ENCODE data around the gene GLCE. TPM values are rescaled to one million over a fixed set of nuclear protein-coding genes. Genes with fewer than 3 reads are reported as not detected.

GLCE gene
- total RNA-seq, 1 donor from 2014 or later = 23.8 TPM

GRCh38 chr15:69132430-69132829 is 28.0 kb upstream of the GLCE start:
- intact Hi-C loops (cut with DNase I) = no loop called here
- H3K4me3 ChIP-seq = no peak overlapping the region
- DNase-seq = no peak
- H3K4me1 ChIP-seq = peaks cover 29% of the 10 kb centered on the region
- ATAC-seq = no peak
- TF ChIP-seq CTCF (IDR thresholded peaks at IDR 0.05) = no peak
- H3K27ac ChIP-seq = peak overlapping the region; percentile 36
- H3K9me3 ChIP-seq = no peaks in the 10 kb centered on the region
- H3K36me3 ChIP-seq = no peaks in the 10 kb centered on the region
- no peaks in the 10 kb centered on the region for H3K27me3 ChIP-seq

GRCh38 chr15:69132977-69133861 is 27.2 kb upstream of the GLCE start:
- no peak overlapping the region for H3K27ac ChIP-seq
- DNase-seq (no peak), ATAC-seq (no peak)
- no peaks in the 10 kb centered on the region for H3K27me3 ChIP-seq
- H3K4me3 ChIP-seq = no peak overlapping the region
- H3K36me3 ChIP-seq = no peaks in the 10 kb centered on the region
- intact Hi-C loops (cut with DNase I) = no loop called here
- TF ChIP-seq CTCF (IDR thresholded peaks at IDR 0.05) = no peak
- no peaks in the 10 kb centered on the region for H3K9me3 ChIP-seq
- H3K4me1 ChIP-seq = peaks cover 24% of the 10 kb centered on the region

GRCh38 chr15:69133862-69134519 is 26.4 kb upstream of the GLCE start:
- no peak for ATAC-seq

GRCh38 chr15:69134791-69135190 is 25.6 kb upstream of the GLCE start:
- no peak for DNase-seq
- intact Hi-C loops (cut with DNase I) = no loop called here
- no peak overlapping the region for H3K4me3 ChIP-seq
- H3K27me3 ChIP-seq = no peaks in the 10 kb centered on the region
- H3K36me3 ChIP-seq = no peaks in the 10 kb centered on the region
- peak; percentile 30 for ATAC-seq
- no peak overlapping the region for H3K27ac ChIP-seq
- no peaks in the 10 kb centered on the region for H3K9me3 ChIP-seq
- peaks cover 8% of the 10 kb centered on the region for H3K4me1 ChIP-seq
- no peak for TF ChIP-seq CTCF (IDR thresholded peaks at IDR 0.05)

More at GRCh38 chr15:69133862-69134519, 26.4 kb upstream of the GLCE start:
- H3K4me3 ChIP-seq = no peak overlapping the region
- H3K27ac ChIP-seq = no peak overlapping the region
- no peaks in the 10 kb centered on the region for H3K27me3 ChIP-seq
- H3K9me3 ChIP-seq = no peaks in the 10 kb centered on the region
- H3K4me1 ChIP-seq = peaks cover 16% of the 10 kb centered on the region
- no peak for DNase-seq
- intact Hi-C loops (cut with DNase I) = no loop called here
- no peaks in the 10 kb centered on the region for H3K36me3 ChIP-seq
- no peak for TF ChIP-seq CTCF (IDR thresholded peaks at IDR 0.05)

GRCh38 chr15:69135499-69135898 is 24.9 kb upstream of the GLCE start:
- intact Hi-C loops (cut with DNase I) = no loop called here
- TF ChIP-seq CTCF (IDR thresholded peaks at IDR 0.05) = no peak
- no peaks in the 10 kb centered on the region for H3K9me3 ChIP-seq
- no peak for ATAC-seq
- no peaks in the 10 kb centered on the region for H3K36me3 ChIP-seq
- no peak overlapping the region for H3K4me3 ChIP-seq
- no peak for DNase-seq
- H3K4me1 ChIP-seq = peaks cover 7% of the 10 kb centered on the region
- H3K27me3 ChIP-seq = no peaks in the 10 kb centered on the region
- no peak overlapping the region for H3K27ac ChIP-seq
